Transverse colon (tissue), 4 donors: ENCODE data around the gene PCNX1.

Experiments used
- CTCF ChIP-seq, 5 experiments: fragments of 200-600 bp in 3 of 5; fragments of 450-650 bp in 2 of 5; sonication (generic) in 3 of 5; IDR thresholded peaks; 1 replicate in 2 of 5; 2 replicates in 3 of 5; pipeline ENCODE4 v1.5.1; 2016 to 2017; ENCODE audit warnings: antibody characterized with exemption in 5 of 5, inconsistent platforms in 3 of 5, mild to moderate bottlenecking in 2 of 5, moderate library complexity in 1 of 5
- EP300 ChIP-seq: sonication (generic); formaldehyde crosslinking; IDR thresholded peaks from one replicate; pipeline ENCODE4 v1.6.1; 2017; ENCODE audit warnings: antibody characterized with exemption, low read depth
- POLR2A ChIP-seq: fragments of 450-650 bp; IDR thresholded peaks from one replicate; pipeline ENCODE4 v1.6.1; 2016; ENCODE audit warnings: antibody characterized with exemption, mild to moderate bottlenecking, moderate library complexity
- POLR2AphosphoS5 ChIP-seq, 3 donors: sonication (generic); formaldehyde crosslinking; IDR thresholded peaks; one replicate each; pipeline ENCODE4 v1.6.1; 2016; ENCODE audit warnings: antibody characterized with exemption in 3 of 3

- TF ChIP-seq CTCF (IDR thresholded peaks at IDR 0.05) = no peak
- TF ChIP-seq EP300 = no peak
- no peak for TF ChIP-seq POLR2A
- no peak for TF ChIP-seq POLR2AphosphoS5 (IDR thresholded peaks at IDR 0.05)
These were observed 64.3 kb downstream of the PCNX1 start for GRCh38 chr14:70971560-70971959.
